CD4-positive, alpha-beta T cell (primary cell): ENCODE measurements around the gene UQCR11. TPM values are rescaled to one million over a fixed set of nuclear protein-coding genes. Genes with fewer than 3 reads are reported as not detected.

Experiments
- ATAC-seq: fragments of 200-7000 bp; cut with Tn5 transposase; one replicate; pipeline ENCODE4 v1.10.0; 2022; ENCODE audit warnings: mild to moderate bottlenecking; ENCODE audit not compliant: poor library complexity
- CTCF ChIA-PET: fragments of 350-600 bp; sonication (Branson Sonifier 250); formaldehyde crosslinking; loops from one replicate; lab custom pipeline; 2021; ENCODE audit warnings: antibody characterized with exemption, inconsistent platforms; lab: Charles Lee
- POLR2A ChIA-PET: fragments of 350-600 bp; sonication (Branson Sonifier 250); formaldehyde crosslinking; loops from one replicate; lab custom pipeline; 2021; ENCODE audit warnings: antibody characterized with exemption, inconsistent platforms; lab: Charles Lee
- DNase-seq, 14 experiments: peaks; one replicate each; pipeline ENCODE4 v3.0.0-alpha.2; 2013 to 2020; ENCODE audit warnings: mixed read lengths in 2 of 14
- H3K27ac ChIP-seq, 2 donors: one replicate each; pipeline versions ENCODE4 v1.5.1 to v1.7.0; 2013; ENCODE audit warnings: low read length in 2 of 2, low read depth in 1 of 2, mild to moderate bottlenecking in 1 of 2
- H3K27me3 ChIP-seq, 2 experiments: 1 replicate in 1 of 2; 2 replicates in 1 of 2; pipeline versions ENCODE4 v1.6.1 to v1.7.0; 2013; ENCODE audit warnings: low read length in 2 of 2, control low read depth in 1 of 2, mild to moderate bottlenecking in 1 of 2, moderate library complexity in 1 of 2; ENCODE audit not compliant: insufficient read depth in 2 of 2, control insufficient read depth in 1 of 2
- H3K36me3 ChIP-seq: one replicate; pipeline ENCODE4 v1.6.1; 2013; ENCODE audit warnings: low read length, control low read depth; ENCODE audit not compliant: insufficient read depth
- H3K4me1 ChIP-seq: one replicate; pipeline ENCODE4 v1.6.1; 2013; ENCODE audit warnings: low read length, control low read depth; ENCODE audit not compliant: insufficient read depth
- H3K4me3 ChIP-seq: one replicate; pipeline ENCODE4 v1.5.1; 2013; ENCODE audit warnings: mild to moderate bottlenecking, low read length, moderate library complexity
- H3K9me3 ChIP-seq, 2 experiments: 1 replicate in 1 of 2; 2 replicates in 1 of 2; pipeline versions ENCODE4 v1.6.1 to v1.7.0; 2013; ENCODE audit warnings: low read length in 2 of 2, mild to moderate bottlenecking in 2 of 2, control low read depth in 1 of 2, moderate library complexity in 1 of 2; ENCODE audit not compliant: control insufficient read depth in 1 of 2, insufficient read depth in 1 of 2
- H3K27ac Mint-ChIP-seq: one replicate; pipeline ENCODE4 v1.8.0; 2020; ENCODE audit warnings: mixed read lengths
- H3K27me3 Mint-ChIP-seq: one replicate; pipeline ENCODE4 v1.8.0; 2021; ENCODE audit warnings: mixed read lengths
- H3K36me3 Mint-ChIP-seq: one replicate; pipeline ENCODE4 v1.8.0; 2021; ENCODE audit warnings: low read depth, mixed read lengths
- H3K4me1 Mint-ChIP-seq: one replicate; pipeline ENCODE4 v1.8.0; 2021; ENCODE audit warnings: low read depth, mixed read lengths
- H3K4me3 Mint-ChIP-seq: one replicate; pipeline ENCODE4 v1.8.0; 2020; ENCODE audit warnings: mild to moderate bottlenecking, mixed read lengths
- H3K9me3 Mint-ChIP-seq: one replicate; pipeline ENCODE4 v1.8.0; 2020; ENCODE audit warnings: mixed read lengths
- CTCF ChIP-seq: fragments of 200-600 bp; IDR thresholded peaks from one replicate; pipeline ENCODE4 v1.8.0; 2022; ENCODE audit warnings: antibody characterized with exemption, mild to moderate bottlenecking
- intact Hi-C, 2 experiments: fragments of 100-400 bp; cut with DNase I in 1 of 2; cut with micrococcal nuclease in 1 of 2; formaldehyde crosslinking; loops; one replicate each; pipeline versions ENCODE4 v1.15.1 to v1.9.0; 2023 to 2025; cut with DNase I, micrococcal nuclease
- total RNA-seq, 174 experiments: library from RNA in 2 of 174; stranded (reverse) in 2 of 174; gene quantifications; one replicate each; pipeline ENCODE4 v1.2.3 and lab custom pipeline; 2021 to 2026

The UQCR11 gene
- total RNA-seq, 2 experiments from 2014 or later: 88.9 to 93.8 TPM

DNA sequence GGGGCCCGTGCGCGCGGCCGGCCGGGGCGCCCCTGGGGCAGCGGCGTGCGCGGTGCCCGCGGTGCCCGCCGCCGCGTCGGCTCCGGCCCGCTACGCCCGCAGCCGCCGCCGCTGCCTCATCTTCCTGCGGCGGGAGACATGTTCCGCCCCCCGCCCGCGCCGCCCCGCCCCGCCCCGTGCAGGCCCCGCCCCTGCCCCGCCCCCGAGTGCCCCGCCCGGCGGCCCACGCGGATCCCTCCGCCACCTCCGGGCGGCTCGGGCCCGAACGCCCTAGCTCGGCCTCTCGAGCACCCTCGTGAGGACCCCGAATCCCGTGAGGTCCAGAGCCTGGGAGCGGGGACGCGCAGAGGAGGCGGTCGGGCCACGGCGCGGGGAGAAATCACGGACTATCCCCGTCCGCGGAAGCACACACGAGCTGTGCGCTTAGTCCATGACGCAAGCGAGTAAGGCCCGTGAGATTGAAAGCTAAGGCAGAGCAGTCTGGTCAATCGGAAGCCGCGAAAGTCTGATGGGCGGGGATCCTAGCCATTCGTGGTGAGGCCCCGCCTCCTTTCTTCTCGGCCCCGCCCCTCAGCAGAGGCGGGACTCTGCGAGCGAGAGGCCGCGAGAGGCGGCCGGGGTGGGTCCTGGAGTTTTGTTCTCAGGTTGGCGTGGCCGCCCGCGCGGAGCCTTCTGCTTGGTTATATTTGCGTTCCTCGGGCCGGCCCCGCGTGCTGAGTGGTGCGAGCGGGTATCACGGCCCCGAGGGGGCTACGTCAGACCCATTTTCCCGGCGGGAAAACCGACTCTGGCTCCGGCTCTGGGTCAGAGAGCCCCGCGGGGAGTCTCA is 47.4 kb upstream of the UQCR11 start, which contains the start of gene TCF3:
TCF3 (minus strand) TSS at position 145 of the 829 bp plus-strand sequence. CDS start 2,367 bp downstream, outside the sequence.
- Mint-ChIP-seq H3K36me3 (peaks cover 26% of the 10 kb centered on the region), H3K27me3 (peaks cover 10% of the 10 kb centered on the region), H3K27ac (peak within 1 kb of the TSS; percentile 98), H3K4me3 (peak within 1 kb of the TSS; percentile 97), H3K4me1 (peaks cover 14% of the 10 kb centered on the region), H3K9me3 (no peaks in the 10 kb centered on the region)
- ATAC-seq (peak; percentile 90), DNase-seq (peak; percentile 97 to 99 (median 99))
- TF ChIP-seq CTCF: no peak
- H3K27me3 ChIP-seq: no peaks in the 10 kb centered on the region
- peaks cover 11% of the 10 kb centered on the region for H3K36me3 ChIP-seq
- ChIA-PET POLR2A (interaction anchor here (0.6 to 4.6 kb wide), 13 partner anchors 12 to 1254 kb away, joined by 3 to 78 read pairs (median 3); partner anchors contain the start of genes CIRBP, FAM174C, LMNB2 and MBD3), CTCF (interaction anchor here (0.9 to 2.2 kb wide), 3 partner anchors 45 to 289 kb away, joined by 3 to 14 read pairs (median 10); partner anchors contain the start of gene UQCR11)
- peak within 1 kb of the TSS; percentile 63 for H3K4me3 ChIP-seq
- peak within 1 kb of the TSS; percentile 99 for H3K27ac ChIP-seq
- H3K9me3 ChIP-seq: peaks cover 0 to 3% of the 10 kb centered on the region in 2 experiments
- intact Hi-C loops: loop anchor here in 1 of 2 experiments (1.0 to 10.0 kb wide), 3 partner anchors 46 to 248 kb away; partner anchors contain the start of genes DAZAP1, GAMT and MBD3
- peaks cover 26% of the 10 kb centered on the region for H3K4me1 ChIP-seq

- TF ChIP-seq CTCF: peak; percentile 20
- H3K27me3 Mint-ChIP-seq: peaks cover 3% of the 10 kb centered on the region
- Histone ChIP-seq H3K4me3 (peak overlapping the region; percentile 62), H3K36me3 (peaks cover 16% of the 10 kb centered on the region), H3K4me1 (peaks cover 26% of the 10 kb centered on the region), H3K9me3 (peaks cover 0 to 3% of the 10 kb centered on the region in 2 experiments), H3K27me3 (no peaks in the 10 kb centered on the region), H3K27ac (peak overlapping the region in 1 of 2 donors; percentile 56)
- no peaks in the 10 kb centered on the region for H3K9me3 Mint-ChIP-seq
- intact Hi-C loops: loop anchor here (1.0 to 10.0 kb wide), 4 partner anchors 45 to 247 kb away; partner anchors contain the start of genes DAZAP1 (in 1 of the 2), GAMT (in 1 of the 2) and MBD3 (in 1 of the 2)
- H3K4me3 Mint-ChIP-seq: peak overlapping the region; percentile 97
- ATAC-seq: no peak
- peak overlapping the region; percentile 94 for H3K27ac Mint-ChIP-seq
- ChIA-PET CTCF (interaction anchor here (1.0 to 2.2 kb wide), 5 partner anchors 27 to 106 kb away, joined by 3 to 14 read pairs (median 3); partner anchors contain the start of genes MBD3 and UQCR11), POLR2A (interaction anchor here (0.9 to 4.6 kb wide), 9 partner anchors 17 to 1140 kb away, joined by 3 to 78 read pairs (median 3); partner anchors contain the start of genes CIRBP, FAM174C, MBD3 and UQCR11)
- peak in 13 of 14 experiments; percentile 20 to 78 (median 49) for DNase-seq
- peaks cover 26% of the 10 kb centered on the region for H3K36me3 Mint-ChIP-seq
- H3K4me1 Mint-ChIP-seq: peaks cover 14% of the 10 kb centered on the region
Measured at GRCh38 chr19:1651568-1652291, 46.5 kb upstream of the UQCR11 start.
